ENCODE data around the gene IER5.
"Not testable (repeated sequence)": the region's sequence is repeated elsewhere in the genome, so short reads cannot be mapped to it uniquely, and the experiment has no call there.

IER5 gene

GRCh38 chr1:181099152-181100014 lies 10.9 kb downstream of the IER5 start:
- peak; percentile 73 for DNase-seq

DNA sequence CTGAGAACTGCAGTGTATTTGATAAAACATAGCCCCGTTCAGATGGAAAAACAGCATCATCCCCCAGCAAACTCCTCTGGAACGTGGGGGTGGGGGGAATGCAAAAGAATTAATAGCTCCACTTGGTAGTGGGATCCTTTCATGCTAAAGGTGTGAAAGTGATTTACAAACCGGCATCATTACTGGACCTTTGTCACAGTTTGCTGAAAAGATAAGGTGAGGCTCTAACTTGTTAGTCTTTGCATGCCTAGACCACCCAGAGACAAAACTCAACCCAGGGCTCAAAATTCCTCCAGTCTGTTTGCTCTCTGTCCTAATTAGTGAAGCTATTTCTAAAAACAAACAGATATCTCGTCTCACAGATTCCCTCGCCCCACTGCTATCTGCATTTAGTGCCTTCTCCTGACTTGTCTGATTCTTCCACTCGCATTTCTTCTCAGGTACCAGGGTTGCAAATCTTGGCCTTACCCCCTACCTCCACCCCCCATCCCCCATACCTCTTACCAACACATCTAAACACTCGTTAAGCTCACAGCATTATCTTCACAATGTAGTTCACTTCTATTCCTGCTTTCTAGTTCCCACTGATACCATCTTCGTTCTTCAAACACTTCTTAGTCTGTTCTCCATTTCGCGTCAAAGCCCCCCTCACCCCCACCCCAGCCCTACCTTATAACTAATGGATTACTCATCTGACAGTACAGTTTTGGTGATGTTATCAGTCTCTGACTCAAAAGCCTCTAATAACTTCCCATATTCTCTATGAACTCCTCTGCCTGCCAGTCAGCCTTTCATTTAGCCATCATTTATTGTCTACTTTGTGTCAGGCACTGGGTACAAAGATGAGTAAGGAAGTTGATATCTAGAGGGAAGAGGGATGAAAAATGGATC lies 11.8 kb downstream of the IER5 start:
- no peak for DNase-seq

DNA sequence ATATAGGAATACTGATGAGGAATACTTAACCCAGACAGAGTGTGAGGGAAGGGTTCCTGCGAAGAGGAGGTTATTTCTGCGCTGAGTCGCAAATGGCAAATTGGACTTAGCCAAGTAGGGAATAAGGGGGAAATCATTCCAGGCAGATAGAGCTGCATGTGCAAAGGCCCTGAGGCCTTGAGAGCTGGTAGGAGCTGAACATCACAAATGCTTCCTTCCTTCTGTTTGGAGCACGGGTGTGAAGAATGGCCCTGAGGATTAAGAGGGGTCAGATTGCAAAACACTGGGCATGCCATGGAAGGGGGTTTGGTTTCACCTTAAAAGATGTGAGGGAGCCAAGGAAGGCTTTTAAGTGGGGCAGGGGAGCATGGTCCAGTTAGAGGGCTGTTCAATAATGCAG lies 12.4 kb downstream of the IER5 start:
- DNase-seq = no peak

DNA sequence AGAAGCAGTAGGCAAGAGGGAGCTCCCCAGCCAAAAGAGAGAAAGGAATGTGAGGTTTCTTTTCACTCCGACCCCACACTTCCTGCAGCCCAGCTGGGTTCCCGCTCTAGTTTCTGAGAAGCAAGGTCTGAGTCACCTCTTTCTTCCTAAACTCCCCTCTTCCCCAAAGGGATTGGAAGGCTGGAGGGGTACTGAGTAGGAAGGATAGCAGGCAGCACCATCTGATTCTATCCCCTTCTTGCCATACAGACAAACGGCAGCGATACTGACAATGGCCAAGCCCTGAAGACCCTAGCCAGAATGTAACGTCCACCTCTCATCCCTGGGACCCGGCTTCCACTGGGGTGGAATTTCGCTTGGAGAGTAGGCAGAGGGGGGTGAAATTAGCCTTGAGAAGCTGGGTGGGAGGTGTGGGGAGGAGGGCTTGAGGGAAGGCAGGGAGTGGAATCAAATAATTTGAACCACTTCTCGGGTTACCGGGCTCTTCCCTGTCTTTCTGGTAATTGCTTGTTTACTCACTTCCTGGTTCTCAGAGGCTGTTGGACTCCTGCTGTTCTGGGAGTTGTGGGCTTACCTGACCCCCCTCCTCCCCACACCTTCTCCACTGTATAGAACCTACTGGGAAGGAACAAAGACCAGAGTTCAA lies 13.2 kb downstream of the IER5 start:
- peak; percentile 68 for DNase-seq

DNA sequence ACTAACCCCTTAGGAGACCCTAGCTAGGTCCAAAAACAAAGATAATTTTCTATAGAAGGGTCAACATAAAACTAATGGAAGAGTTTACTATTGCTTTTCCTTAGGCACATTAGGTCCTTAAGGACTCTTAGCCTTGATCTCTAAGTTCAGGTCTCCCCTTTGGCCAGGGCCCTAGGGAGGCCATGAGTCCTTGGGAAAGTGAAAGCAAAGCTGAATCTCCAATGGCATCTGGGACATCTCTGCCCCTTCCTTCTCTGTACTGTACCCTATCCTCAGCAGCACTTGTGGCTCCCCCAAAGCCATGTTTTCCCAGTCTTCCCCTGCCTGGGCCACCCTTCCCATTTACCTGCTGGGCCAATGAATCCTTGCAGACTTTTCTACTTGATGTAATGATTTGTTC lies 14.3 kb downstream of the IER5 start:
- DNase-seq = no peak

DNA sequence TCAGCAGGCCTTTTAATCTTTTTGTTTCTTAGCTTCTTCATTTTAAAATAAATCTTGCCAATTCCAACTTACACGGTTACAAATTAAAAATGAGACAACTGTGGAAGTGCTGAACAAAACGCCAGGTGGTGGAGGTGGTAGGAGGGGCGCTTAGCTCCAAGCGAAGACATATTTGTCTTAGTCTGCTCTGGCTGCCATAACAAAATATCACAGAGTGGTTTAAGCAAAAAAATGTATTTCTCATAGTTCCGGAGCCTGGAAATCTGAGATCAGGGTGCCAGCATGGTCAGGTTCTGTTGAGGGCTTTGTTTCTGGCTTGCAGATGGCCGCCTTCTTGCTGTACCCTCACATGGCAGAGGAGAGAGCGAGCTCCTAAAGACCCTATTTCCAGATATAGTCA lies 14.9 kb downstream of the IER5 start:
- DNase-seq = no peak

- DNase-seq = no peak
These were observed 15.7 kb downstream of the IER5 start for GRCh38 chr1:181104042-181104789.

DNA sequence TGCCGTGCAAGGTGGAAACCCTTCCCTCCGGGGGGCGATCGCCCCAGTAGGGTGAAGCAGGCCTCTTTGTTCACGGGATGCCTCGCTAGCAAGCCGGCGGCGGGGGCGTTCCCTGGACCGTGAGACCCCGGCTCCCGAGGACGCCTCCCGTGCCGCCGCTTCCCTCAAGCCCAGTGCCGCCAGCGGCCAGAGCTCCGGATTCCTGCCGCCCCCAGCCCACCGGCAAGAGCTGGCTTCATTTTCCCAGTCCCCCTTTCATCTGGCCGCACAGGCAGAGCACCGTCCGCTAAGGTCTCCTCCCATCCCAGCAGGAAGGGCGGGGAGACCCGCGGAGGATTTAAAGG lies 16.3 kb downstream of the IER5 start:
- no peak for DNase-seq

DNA sequence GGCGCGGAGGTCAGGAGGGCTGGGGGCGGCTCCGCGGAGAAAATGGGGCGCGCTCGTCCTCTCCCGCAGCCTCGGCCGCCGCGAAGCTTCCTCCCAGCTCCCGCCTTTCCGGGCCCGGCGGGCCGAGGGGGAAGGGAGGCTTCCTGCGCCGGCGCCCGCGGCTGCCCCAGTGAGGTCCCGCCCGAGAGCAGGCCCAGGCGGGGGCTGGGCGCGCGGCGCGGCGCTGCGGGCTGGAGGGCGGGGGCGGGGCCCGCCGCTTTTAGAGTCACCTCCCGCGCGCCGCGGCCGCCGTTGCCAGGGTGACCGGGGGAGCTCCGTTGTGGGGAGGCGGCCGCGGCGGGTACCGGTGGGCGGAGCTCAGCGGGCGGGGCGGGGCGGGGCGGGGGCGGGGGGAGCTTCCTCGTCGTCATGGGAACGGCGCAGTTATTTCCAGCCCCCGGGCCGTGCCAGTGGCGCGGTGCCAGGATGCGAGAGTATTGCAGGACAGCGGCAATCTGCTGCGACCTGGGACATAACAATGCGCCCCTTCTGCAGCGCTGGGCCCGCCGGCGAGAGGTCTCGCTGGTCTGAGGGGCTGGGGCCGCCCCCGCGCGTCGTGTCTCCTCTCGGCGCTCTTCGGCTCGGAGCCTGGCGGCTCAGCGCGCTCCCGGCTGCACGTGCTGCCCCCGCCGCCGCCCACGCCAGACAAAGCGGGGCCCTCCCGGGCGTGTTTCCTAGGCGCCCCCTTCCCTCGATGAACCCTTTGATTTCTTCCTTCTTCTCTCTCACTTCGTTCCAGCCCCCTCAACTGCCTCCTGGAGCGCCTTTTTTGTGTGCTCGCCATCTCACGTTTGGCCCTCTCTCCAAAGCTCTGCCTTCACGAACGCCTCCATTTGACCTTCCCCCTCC lies 16.9 kb downstream of the IER5 start:
- peak; percentile 76 for DNase-seq

GRCh38 chr1:181106022-181106312 lies 17.5 kb downstream of the IER5 start:
- no peak for DNase-seq

- no peak for DNase-seq
These were observed 18.0 kb downstream of the IER5 start for GRCh38 chr1:181106479-181106878.

- no peak for DNase-seq
These were observed 19.2 kb downstream of the IER5 start for GRCh38 chr1:181107711-181108110.

DNA sequence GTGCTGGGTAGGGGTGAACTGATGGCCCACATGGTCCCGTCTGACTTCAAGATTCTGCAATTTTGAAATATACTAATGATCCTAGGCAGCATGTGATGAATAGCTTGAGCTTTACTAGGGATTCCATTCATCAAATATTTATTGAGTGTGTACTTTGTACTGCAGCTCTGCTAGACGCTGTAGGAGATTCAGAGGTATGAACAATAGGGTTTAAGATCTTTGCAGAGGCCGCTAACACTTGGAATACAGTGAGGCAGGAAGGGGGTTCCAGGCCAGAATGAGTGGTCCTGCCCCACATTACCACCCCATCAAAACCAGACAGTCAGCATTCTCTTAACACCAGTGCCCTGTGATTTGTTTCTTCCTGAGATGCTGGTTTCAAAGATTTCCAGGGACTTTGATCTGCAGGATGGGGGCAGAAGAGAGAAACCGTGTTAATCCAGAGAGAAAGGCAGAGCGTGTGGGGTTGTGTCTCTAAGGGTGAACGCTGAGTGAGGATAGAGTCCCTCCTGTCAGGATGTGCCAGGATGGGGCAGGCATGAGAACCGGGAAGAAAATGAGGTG lies 19.9 kb downstream of the IER5 start:
- no peak for DNase-seq

DNA sequence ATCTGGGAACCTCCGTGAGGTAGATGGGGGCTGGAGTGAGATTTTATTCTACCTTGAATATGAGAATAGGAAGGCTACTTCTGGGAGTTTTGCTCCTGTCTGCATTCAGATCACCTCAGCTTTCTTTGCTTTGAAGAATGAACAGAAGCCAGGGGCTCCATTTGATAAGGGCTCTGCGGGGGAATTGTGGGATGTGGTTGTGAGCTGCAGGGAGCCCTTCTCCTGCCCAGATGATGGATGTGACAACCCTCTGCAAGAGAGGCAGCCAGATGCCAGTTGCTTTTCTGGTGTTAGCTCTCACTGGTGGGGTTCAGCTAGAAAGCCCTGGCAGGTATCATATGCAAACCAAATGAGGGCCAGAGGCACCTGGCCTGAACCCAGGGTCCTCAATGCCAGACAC lies 21.5 kb downstream of the IER5 start:
- DNase-seq = no peak

GRCh38 chr1:181111559-181111958 lies 23.1 kb downstream of the IER5 start:
- no peak for DNase-seq

DNA sequence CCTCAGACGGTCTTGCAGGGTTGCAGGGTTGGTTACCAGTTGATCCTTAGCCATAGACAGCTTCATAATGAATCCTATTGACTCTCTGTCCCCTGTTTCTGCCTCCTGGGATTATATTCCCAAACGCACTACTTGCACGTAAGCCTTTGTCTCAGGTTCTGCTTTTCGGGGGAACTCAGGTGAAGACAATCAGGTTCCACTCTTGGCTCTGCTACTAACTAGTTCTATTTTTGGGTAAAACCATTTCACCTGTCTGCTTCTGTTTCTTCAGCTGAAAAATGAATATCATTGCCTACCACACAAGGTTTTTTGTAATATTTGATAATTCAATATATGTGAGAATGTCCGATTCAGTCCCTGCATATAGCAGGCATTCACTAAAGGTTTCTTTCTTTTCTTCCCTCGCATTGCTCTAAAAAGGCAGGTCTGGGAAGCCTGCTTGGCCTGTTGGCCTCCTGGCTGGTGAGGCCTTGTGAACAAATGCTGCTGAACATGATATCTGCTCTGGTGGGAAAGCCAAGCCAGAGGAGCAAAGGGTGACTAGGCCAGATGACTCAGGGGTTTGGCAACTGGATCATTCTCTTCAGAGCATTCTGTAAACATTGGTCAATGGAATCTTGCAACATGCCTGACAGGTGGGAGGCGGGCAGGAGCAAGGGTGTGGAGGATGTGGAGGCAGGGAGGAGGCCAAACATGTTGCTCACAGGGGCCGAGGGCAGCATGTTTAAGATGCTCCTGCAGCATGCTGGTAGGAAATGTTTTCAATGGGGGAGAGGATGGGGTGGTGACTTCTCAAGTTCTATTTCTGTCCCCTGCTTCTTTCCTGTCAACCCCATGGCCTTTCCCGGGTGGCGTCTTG lies 23.8 kb downstream of the IER5 start:
- DNase-seq = no peak

GRCh38 chr1:181113059-181113641 lies 24.6 kb downstream of the IER5 start:
- no peak for DNase-seq

DNA sequence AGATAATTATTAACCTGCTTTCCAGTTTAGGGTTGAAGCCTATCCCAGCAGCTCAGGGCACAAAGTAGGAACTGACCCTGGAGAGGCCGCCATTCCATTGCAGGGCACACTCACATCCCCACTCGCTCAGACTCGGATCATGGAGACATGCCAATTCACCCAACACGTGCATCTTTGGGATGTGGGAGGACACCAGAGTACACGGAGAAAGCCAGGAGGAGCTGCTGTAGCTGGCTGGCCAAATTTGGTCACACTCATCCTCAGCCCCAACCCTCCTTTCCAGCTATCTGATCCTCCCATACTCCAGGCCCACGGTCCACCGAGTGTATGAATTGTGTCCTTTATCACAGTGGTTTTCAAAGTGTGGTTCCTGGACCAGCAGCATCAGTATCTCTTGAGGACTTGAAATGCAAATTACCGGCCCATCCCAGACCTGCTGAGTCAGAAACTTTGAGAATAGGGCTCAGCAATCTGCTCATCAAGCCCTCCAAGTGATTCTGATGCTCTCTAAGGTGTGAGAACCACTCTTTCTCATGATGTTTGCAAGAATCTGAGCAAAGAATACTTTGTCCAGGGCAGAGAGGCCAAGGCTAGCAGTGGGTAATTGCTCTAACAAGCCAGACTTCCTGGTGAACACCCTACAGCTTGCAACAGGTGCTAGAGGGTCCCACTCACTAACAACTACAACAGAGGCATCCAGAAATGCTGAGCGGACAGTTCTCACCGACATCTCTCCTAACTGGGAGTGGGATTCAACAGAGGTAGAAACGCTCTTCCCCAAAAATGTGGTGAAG lies 26.3 kb downstream of the IER5 start:
- no peak for DNase-seq

- DNase-seq = no peak
These were observed 26.8 kb downstream of the IER5 start for GRCh38 chr1:181115368-181115684.

DNA sequence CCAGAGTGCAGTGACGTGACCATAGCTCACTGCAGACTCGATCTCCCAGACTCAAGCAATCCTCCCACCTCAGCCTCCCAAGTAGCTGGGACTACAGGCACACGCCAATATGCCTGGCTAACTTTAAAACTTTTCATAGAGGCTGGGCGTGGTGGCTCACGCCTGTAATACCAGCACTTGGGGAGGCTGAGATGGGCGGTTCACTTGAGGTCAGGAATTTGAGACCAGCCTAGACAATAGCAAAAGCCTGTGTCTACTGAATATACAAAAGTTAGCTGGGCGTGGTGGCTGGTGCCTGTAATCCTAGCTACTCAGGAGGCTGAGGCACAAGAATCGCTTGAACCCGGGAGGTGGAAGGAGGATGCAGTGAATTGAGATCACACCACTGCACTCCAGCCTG lies 27.5 kb downstream of the IER5 start:
- DNase-seq = not testable (repeated sequence)

All from DMS 273 treated with DMSO at 0.1 percent for 48 hours (cell line).